B cell (primary cell): ENCODE results near the gene CCL13. TPM values are rescaled to one million over a fixed set of nuclear protein-coding genes. Genes with fewer than 3 reads are reported as not detected.

Source experiments
- ATAC-seq: fragments of 200-7000 bp; cut with Tn5 transposase; one replicate; pipeline ENCODE4 v1.10.0; 2021; ENCODE audit warnings: low read depth, mild to moderate bottlenecking, moderate number of reproducible peaks, moderate library complexity
- CTCF ChIA-PET: fragments of 350-600 bp; sonication (Branson Sonifier 250); formaldehyde crosslinking; loops from one replicate; lab custom pipeline; 2021; ENCODE audit warnings: antibody characterized with exemption, inconsistent platforms; lab: Charles Lee
- POLR2A ChIA-PET: fragments of 350-600 bp; sonication (Branson Sonifier 250); formaldehyde crosslinking; loops from one replicate; lab custom pipeline; 2021; ENCODE audit warnings: antibody characterized with exemption; lab: Charles Lee
- DNase-seq: peaks from one replicate; pipeline ENCODE4 v3.0.0; 2013
- H2AFZ ChIP-seq: 2 replicates; pipeline ENCODE4 v1.6.1; 2012; ENCODE audit warnings: mild to moderate bottlenecking, low read depth, low read length; ENCODE audit not compliant: insufficient read depth, poor library complexity, severe bottlenecking
- H3K27ac ChIP-seq, 2 donors: 1 replicate in 1 of 2; 2 replicates in 1 of 2; pipeline ENCODE4 v1.5.1; 2012 to 2013; ENCODE audit warnings: low read length in 2 of 2, mild to moderate bottlenecking in 2 of 2, moderate library complexity in 1 of 2
- H3K27me3 ChIP-seq, 4 experiments: fragments of 200-600 bp in 1 of 4; sonication (generic) in 1 of 4; replicated peaks in 1 of 4; 1 replicate in 2 of 4; 2 replicates in 2 of 4; pipeline versions ENCODE4 v1.6.1 to v1.7.0; 2013 to 2016; ENCODE audit warnings: low read length in 3 of 4, mild to moderate bottlenecking in 2 of 4, mixed read lengths in 1 of 4, moderate library complexity in 1 of 4; ENCODE audit not compliant: insufficient read depth in 4 of 4, control insufficient read depth in 3 of 4; ENCODE audit errors: control extremely low read depth in 1 of 4
- H3K36me3 ChIP-seq, 2 experiments: replicated peaks in 1 of 2; 1 replicate in 1 of 2; 2 replicates in 1 of 2; pipeline versions ENCODE4 v1.6.1 to v1.7.1; 2013; ENCODE audit warnings: low read length in 1 of 2; ENCODE audit not compliant: insufficient read depth in 2 of 2, control insufficient read depth in 1 of 2; ENCODE audit errors: control extremely low read depth in 1 of 2, extremely low read depth in 1 of 2
- H3K4me1 ChIP-seq, 2 donors: fragments of 200-600 bp in 1 of 2; sonication (generic) in 1 of 2; 1 replicate in 1 of 2; 2 replicates in 1 of 2; pipeline versions ENCODE4 v1.5.1 to v1.6.1; 2013 to 2017; ENCODE audit warnings: low read length in 2 of 2; ENCODE audit not compliant: control insufficient read depth in 2 of 2, insufficient read depth in 2 of 2
- H3K4me2 ChIP-seq: replicated peaks from 2 replicates; pipeline ENCODE3; 2012; ENCODE audit warnings: mild to moderate bottlenecking, low read depth, low read length; ENCODE audit not compliant: poor library complexity, severe bottlenecking
- H3K4me3 ChIP-seq, 5 experiments: fragments of 200-600 bp in 1 of 5; sonication (generic) in 1 of 5; 1 replicate in 3 of 5; 2 replicates in 2 of 5; pipeline versions ENCODE4 v1.5.1 to v1.7.0; 2011 to 2016; ENCODE audit warnings: low read length in 4 of 5, mild to moderate bottlenecking in 4 of 5, low read depth in 2 of 5, control low read depth in 1 of 5, moderate library complexity in 1 of 5; ENCODE audit not compliant: insufficient read depth in 1 of 5; ENCODE audit errors: control extremely low read depth in 1 of 5, extremely low read depth in 1 of 5
- H3K79me2 ChIP-seq: fragments of 200-600 bp; sonication (generic); one replicate; pipeline ENCODE4 v1.6.0; 2016; ENCODE audit warnings: low read length; ENCODE audit not compliant: control insufficient read depth, insufficient read depth
- H3K9ac ChIP-seq: fragments of 200-600 bp; sonication (generic); 2 replicates; pipeline ENCODE4 v1.6.1; 2017; ENCODE audit warnings: mild to moderate bottlenecking, low read length, moderate library complexity
- H3K9me3 ChIP-seq, 3 donors: one replicate each; pipeline versions ENCODE4 v1.6.1 to v1.7.1; 2013; ENCODE audit warnings: low read length in 2 of 3; ENCODE audit not compliant: control insufficient read depth in 2 of 3, insufficient read depth in 1 of 3; ENCODE audit errors: control extremely low read depth in 1 of 3
- H4K20me1 ChIP-seq: 2 replicates; pipeline ENCODE4 v1.6.0; 2012; ENCODE audit warnings: mild to moderate bottlenecking, low read length; ENCODE audit not compliant: insufficient read depth, control insufficient read depth, poor library complexity, severe bottlenecking
- H3K27ac Mint-ChIP-seq: one replicate; pipeline ENCODE4 v1.8.0; 2021; ENCODE audit warnings: mixed read lengths
- H3K27me3 Mint-ChIP-seq: one replicate; pipeline ENCODE4 v1.8.0; 2021; ENCODE audit warnings: mixed read lengths
- H3K4me1 Mint-ChIP-seq: one replicate; pipeline ENCODE4 v1.8.0; 2021; ENCODE audit warnings: mixed read lengths
- H3K4me3 Mint-ChIP-seq: one replicate; pipeline ENCODE4 v1.8.0; 2021; ENCODE audit warnings: mixed read lengths
- H3K9me3 Mint-ChIP-seq: one replicate; pipeline ENCODE4 v1.8.0; 2022; ENCODE audit warnings: mixed read lengths; ENCODE audit not compliant: insufficient read depth
- CTCF ChIP-seq: fragments of 200-600 bp; IDR thresholded peaks from one replicate; pipeline ENCODE4 v1.8.0; 2022; ENCODE audit warnings: antibody characterized with exemption, mild to moderate bottlenecking
- EZH2 ChIP-seq: IDR thresholded peaks from 2 replicates; pipeline ENCODE4 v1.6.1; 2012; ENCODE audit warnings: borderline replicate concordance, low read depth, mild to moderate bottlenecking, moderate library complexity, low read length; ENCODE audit not compliant: insufficient read depth, poor library complexity, severe bottlenecking
- WGBS: methylation state at CpG from one replicate; pipeline ENCODE4 v1.1.5; 2013; ENCODE audit warnings: missing lambda C conversion rate; ENCODE audit not compliant: insufficient coverage; 5-methylcytosine and 5-hydroxymethylcytosine counted together
- intact Hi-C: fragments of 100-400 bp; cut with micrococcal nuclease; formaldehyde crosslinking; loops from one replicate; pipeline ENCODE4 v1.10.0; 2022
- polyA plus RNA-seq: library from polyadenylated mRNA; depleted of rRNA; stranded (reverse); fragments of >200 nt; gene quantifications from 2 replicates; pipeline ENCODE4 v1.2.3, GENCODE V29; 2012
- total RNA-seq, 2 donors: library from RNA; stranded (reverse); fragments of 120-200 nt in 1 of 2; gene quantifications; 1 replicate in 1 of 2; 2 replicates in 1 of 2; pipeline versions ENCODE4 v1.2.3 to v1.2.4, GENCODE V29; 2013 to 2022

The CCL13 gene
- total and polyA plus RNA-seq, 2 donors (not counting 1 experiment from before 2014, with no cell fraction given): not detected

GRCh38 chr17:34349751-34350150 is 6.5 kb upstream of the CCL13 start:
- H3K4me3 ChIP-seq: no peak overlapping the region
- H3K9ac ChIP-seq: no peak overlapping the region
- Mint-ChIP-seq H3K9me3 (no peaks in the 10 kb centered on the region), H3K4me3 (no peak overlapping the region), H3K27me3 (peaks cover 45% of the 10 kb centered on the region), H3K4me1 (no peaks in the 10 kb centered on the region), H3K27ac (no peak overlapping the region)
- intact Hi-C loops: no loop called here
- ChIA-PET CTCF (interaction anchor here (1.5 to 3.9 kb wide), 2 partner anchors 11 kb away, joined by 3 to 16 read pairs; no protein-coding TSS in a partner anchor), POLR2A (no interaction called here)
- H3K9me3 ChIP-seq: no peaks in the 10 kb centered on the region
- H3K27me3 ChIP-seq: peaks cover 0 to 7% (median 3%) of the 10 kb centered on the region in 4 experiments
- no peak overlapping the region for H3K4me2 ChIP-seq
- DNase-seq: no peak
- no peaks in the 10 kb centered on the region for H3K4me1 ChIP-seq
- H3K27ac ChIP-seq: no peak overlapping the region
- no peaks in the 10 kb centered on the region for H3K79me2 ChIP-seq
- no peaks in the 10 kb centered on the region for H3K36me3 ChIP-seq
- TF ChIP-seq EZH2: no peak
- no peak for TF ChIP-seq CTCF
- H4K20me1 ChIP-seq: no peaks in the 10 kb centered on the region
- 52% methylated on average over 3 of the region's 4 CpGs for WGBS
- no peak for ATAC-seq
- no peak overlapping the region for H2AFZ ChIP-seq

DNA sequence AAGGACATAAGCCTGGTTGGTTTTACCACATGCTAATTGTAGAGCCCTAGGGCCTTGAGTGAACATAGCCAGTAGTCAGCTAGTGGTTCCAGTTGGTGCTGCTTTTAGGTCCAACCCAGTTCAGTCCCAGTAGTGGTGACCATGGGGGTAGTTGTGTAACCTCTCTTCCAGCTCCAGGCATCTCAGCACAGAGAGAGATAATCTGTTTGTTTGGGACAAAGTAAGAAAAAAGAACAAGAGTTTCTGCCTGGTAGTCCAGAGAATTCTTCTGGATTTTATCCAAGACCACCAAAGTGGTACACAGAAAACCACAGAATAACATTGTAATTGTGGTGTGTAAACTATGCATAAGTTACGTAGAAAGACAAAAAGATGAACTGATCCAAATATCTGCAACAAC is 5.2 kb upstream of the CCL13 start:
- Histone ChIP-seq H3K4me1 (no peaks in the 10 kb centered on the region), H2AFZ (no peak overlapping the region), H3K27ac (no peak overlapping the region), H3K9ac (no peak overlapping the region), H3K4me3 (no peak overlapping the region), H3K79me2 (no peaks in the 10 kb centered on the region), H3K36me3 (no peaks in the 10 kb centered on the region), H3K9me3 (no peaks in the 10 kb centered on the region), H4K20me1 (no peaks in the 10 kb centered on the region), H3K27me3 (peaks cover 0 to 7% (median 3%) of the 10 kb centered on the region in 4 experiments), H3K4me2 (no peak overlapping the region)
- ChIA-PET CTCF (interaction anchor here (3.9 kb wide), 1 partner anchor 9 kb away, joined by 16 read pairs; no protein-coding TSS in a partner anchor), POLR2A (no interaction called here)
- no peak for DNase-seq
- TF ChIP-seq EZH2 (no peak), CTCF (no peak)
- Mint-ChIP-seq H3K4me1 (no peaks in the 10 kb centered on the region), H3K9me3 (no peaks in the 10 kb centered on the region), H3K4me3 (no peak overlapping the region), H3K27me3 (peaks cover 42% of the 10 kb centered on the region), H3K27ac (no peak overlapping the region)
- no peak for ATAC-seq
- intact Hi-C loops: no loop called here
- no CpG with 5 or more reads among the region's 1 CpG for WGBS
